SJSA1 (cell line): ENCODE measurements around the gene FLVCR2. TPM values are rescaled to one million over a fixed set of nuclear protein-coding genes. Genes with fewer than 3 reads are reported as not detected.
"Not testable (repeated sequence)": the region's sequence is repeated elsewhere in the genome, so short reads cannot be mapped to it uniquely, and the experiment has no call there.

Experiments
- DNase-seq, 2 experiments: peaks; one replicate each; pipeline ENCODE4 v3.0.0-alpha.2; 2015 to 2020; ENCODE audit warnings: low spot score in 2 of 2, low read depth in 1 of 2
- H3K27ac ChIP-seq: fragments of 250-450 bp; sonication (Bioruptor Pico); 2 replicates; pipeline ENCODE4 v1.5.1; 2020; ENCODE audit warnings: mild to moderate bottlenecking, moderate library complexity
- H3K27me3 ChIP-seq: fragments of 250-450 bp; sonication (Bioruptor Pico); replicated peaks from 2 replicates; pipeline ENCODE4 v1.5.1; 2020; ENCODE audit warnings: mild to moderate bottlenecking, moderate library complexity
- H3K36me3 ChIP-seq: fragments of 250-450 bp; sonication (Bioruptor Pico); 2 replicates; pipeline ENCODE4 v1.5.1; 2020; ENCODE audit warnings: mild to moderate bottlenecking
- H3K4me1 ChIP-seq: fragments of 250-450 bp; sonication (Bioruptor Pico); replicated peaks from 2 replicates; pipeline ENCODE4 v1.6.1; 2021; ENCODE audit warnings: mild to moderate bottlenecking
- H3K4me3 ChIP-seq: fragments of 250-450 bp; sonication (Bioruptor Pico); 2 replicates; pipeline ENCODE4 v1.5.1; 2020; ENCODE audit warnings: mild to moderate bottlenecking
- H3K9me3 ChIP-seq: fragments of 250-450 bp; sonication (Bioruptor Pico); replicated peaks from 2 replicates; pipeline ENCODE4 v1.5.1; 2020; ENCODE audit warnings: mild to moderate bottlenecking
- total RNA-seq: library from RNA; depleted of rRNA; stranded (reverse); fragments of >200 nt; shearing (Covaris generic); gene quantifications from 2 replicates; pipeline ENCODE4 v1.2.3, GENCODE V29; 2014

FLVCR2 gene
- total RNA-seq, 1 experiment from 2014 or later = 0.39 TPM

GRCh38 chr14:75591331-75591946 lies 13.0 kb downstream of the FLVCR2 start:
- H3K4me3 ChIP-seq = no peak overlapping the region
- no peaks in the 10 kb centered on the region for H3K36me3 ChIP-seq
- H3K4me1 ChIP-seq = no peaks in the 10 kb centered on the region
- no peak overlapping the region for H3K27ac ChIP-seq
- H3K27me3 ChIP-seq = no peaks in the 10 kb centered on the region
- no peak for DNase-seq
- no peaks in the 10 kb centered on the region; the same call in 1 of the 2 replicates for H3K9me3 ChIP-seq

DNA sequence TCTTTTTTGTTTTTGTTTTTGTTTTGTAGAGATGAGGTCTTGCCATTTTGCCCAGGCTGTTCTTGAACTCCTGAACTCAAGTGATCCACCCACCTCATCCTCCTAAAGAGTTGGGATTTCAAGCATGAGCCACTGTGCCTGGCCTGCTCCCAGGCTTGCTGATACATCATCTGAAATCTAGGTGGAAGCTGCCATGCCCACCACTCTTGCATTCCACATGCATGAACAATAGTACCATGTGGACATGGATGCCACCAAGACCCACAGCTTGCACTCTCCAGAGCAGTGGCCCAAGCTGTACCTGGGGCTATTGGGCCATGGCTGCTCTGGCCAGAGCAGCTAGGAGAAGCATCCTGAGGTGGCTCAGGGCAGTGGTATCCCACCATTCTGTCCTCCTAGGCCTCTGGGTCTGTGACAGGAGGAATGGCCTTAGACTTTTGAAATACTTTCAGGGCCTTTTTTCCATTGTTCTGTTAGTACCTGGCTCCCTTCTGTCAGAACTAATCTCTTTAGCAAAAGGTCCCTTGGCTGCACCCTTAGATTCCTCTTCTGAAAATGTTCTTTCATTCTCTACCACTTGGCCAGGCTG lies 13.7 kb downstream of the FLVCR2 start:
- Histone ChIP-seq H3K27ac (no peak overlapping the region), H3K27me3 (no peaks in the 10 kb centered on the region)
- DNase-seq = no peak

DNA sequence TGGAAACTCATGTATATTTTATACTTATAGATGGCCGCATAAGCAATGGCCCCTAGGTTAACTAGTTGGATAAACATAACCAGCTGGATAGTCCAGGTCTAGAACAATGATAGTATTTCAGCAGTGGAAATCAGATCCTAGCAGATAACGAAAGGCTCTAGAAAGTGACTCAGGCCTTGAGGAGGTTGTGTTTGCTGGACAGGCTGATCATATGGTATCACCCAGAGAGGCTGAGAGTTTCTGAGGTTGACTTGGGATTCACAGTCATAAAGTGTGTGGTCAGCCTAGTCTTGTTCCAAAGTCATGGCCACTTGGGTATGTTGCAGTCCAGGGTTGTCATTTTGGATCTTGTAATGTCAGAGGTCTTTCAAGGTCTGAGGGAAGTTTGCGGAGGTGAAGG lies 16.8 kb downstream of the FLVCR2 start:
- no peak overlapping the region for H3K27ac ChIP-seq
- no peak for DNase-seq
- no peaks in the 10 kb centered on the region for H3K27me3 ChIP-seq
- H3K4me1 ChIP-seq = no peaks in the 10 kb centered on the region
- H3K36me3 ChIP-seq = no peaks in the 10 kb centered on the region
- no peaks in the 10 kb centered on the region; the same call in 1 of the 2 replicates for H3K9me3 ChIP-seq
- no peak overlapping the region for H3K4me3 ChIP-seq

More for the DNA sequence above, 13.7 kb downstream of the FLVCR2 start:
- H3K4me3 ChIP-seq = no peak overlapping the region
- H3K36me3 ChIP-seq = no peaks in the 10 kb centered on the region
- H3K4me1 ChIP-seq = no peaks in the 10 kb centered on the region
- no peaks in the 10 kb centered on the region; the same call in 1 of the 2 replicates for H3K9me3 ChIP-seq

DNA sequence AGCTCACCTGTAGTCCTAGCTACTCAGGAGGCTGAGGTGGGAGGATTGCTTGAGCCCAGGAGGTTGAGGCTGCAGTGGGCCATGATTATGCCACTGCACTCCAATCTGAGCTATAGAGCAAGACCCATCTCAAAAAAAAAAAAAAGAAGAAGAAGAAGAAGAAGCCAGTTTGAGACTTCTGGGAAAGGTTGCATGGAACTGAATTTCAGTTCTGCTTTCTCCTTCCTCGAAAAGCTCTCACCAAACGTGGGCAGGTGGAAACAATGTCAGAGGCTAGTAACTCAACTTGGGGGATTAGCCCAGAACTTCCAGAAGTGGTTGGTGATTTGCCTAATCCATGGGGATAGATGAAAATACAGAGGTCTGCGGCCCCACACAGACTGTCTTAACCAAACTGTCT lies 18.7 kb downstream of the FLVCR2 start:
- H3K4me3 ChIP-seq = no peak overlapping the region
- DNase-seq = no peak
- no peaks in the 10 kb centered on the region for H3K27me3 ChIP-seq
- H3K9me3 ChIP-seq = no peaks in the 10 kb centered on the region; the same call in 1 of the 2 replicates
- no peaks in the 10 kb centered on the region for H3K36me3 ChIP-seq
- no peak overlapping the region for H3K27ac ChIP-seq
- no peaks in the 10 kb centered on the region for H3K4me1 ChIP-seq

DNA sequence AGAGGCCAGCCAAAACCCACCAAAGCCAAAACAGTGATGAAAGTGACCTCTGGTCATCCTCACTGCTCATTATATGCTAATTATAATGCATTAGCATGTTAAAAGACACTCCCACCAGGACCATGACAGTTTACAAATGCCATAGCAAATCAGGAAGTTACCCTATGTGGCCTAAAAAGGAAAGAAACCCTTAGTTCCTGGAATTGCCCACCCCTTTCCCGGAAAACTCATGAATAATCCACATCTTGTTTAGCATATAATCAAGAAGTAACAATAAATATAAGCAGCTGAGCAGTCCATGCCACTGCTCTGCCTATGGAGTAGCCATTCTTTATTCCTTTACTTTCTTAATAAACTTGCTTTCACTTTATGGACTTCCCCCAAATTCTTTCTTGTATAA lies 21.7 kb downstream of the FLVCR2 start:
- DNase-seq, H3K27ac ChIP-seq, H3K4me3 ChIP-seq, H3K27me3 ChIP-seq, H3K4me1 ChIP-seq, H3K36me3 ChIP-seq, H3K9me3 ChIP-seq: not testable (repeated sequence)

GRCh38 chr14:75601061-75601460 lies 22.6 kb downstream of the FLVCR2 start:
- H3K27me3 ChIP-seq, H3K36me3 ChIP-seq, H3K4me3 ChIP-seq, H3K9me3 ChIP-seq, H3K27ac ChIP-seq, H3K4me1 ChIP-seq, DNase-seq: not testable (repeated sequence)

GRCh38 chr14:75602503-75602902 lies 24.1 kb downstream of the FLVCR2 start:
- no peaks in the 10 kb centered on the region for H3K27me3 ChIP-seq
- no peaks in the 10 kb centered on the region for H3K4me1 ChIP-seq
- H3K4me3 ChIP-seq = no peak overlapping the region
- H3K9me3 ChIP-seq = no peaks in the 10 kb centered on the region
- no peak for DNase-seq
- H3K36me3 ChIP-seq = no peaks in the 10 kb centered on the region
- no peak overlapping the region for H3K27ac ChIP-seq

DNA sequence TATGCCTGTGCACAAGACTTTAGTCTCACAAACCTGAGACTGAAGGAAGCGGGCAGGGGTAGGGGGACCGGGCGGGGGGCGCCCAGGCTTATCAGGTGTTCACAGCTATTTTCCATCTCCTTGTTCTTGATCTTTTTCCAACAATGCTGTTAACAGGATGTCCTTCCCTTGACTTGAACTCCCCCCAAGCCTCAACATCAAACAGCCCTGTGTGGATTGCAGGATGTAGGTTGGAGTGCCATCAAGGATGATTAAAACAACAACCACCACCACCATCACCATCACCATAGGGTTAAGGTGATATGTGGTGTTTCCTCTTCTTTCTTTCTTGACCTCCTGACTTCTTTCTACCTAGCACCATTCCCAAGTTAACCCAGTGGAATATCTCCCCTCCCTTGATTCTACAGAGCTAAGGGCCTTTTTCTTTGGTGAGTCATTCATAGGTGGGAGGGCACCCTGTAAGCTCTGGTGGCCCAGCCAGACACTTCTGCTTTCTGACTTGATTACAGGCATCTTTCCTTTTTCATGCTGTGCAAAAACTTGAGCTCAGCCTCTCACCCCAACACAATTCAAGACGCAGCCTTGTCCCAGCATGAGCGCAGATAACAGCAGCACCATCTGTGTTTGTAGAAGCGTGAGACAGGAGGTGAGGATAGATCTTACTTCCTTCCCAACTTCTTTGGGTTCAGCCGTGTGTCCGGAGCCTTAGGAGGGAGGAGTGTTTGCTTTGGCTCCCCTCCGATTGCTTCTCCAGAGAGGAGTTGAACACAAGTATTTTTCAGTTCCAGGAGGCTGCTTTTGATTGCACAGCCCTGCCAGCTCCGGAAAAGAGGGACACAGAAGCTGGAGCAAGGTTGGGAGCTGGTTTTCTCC lies 26.8 kb downstream of the FLVCR2 start:
- no peaks in the 10 kb centered on the region for H3K36me3 ChIP-seq
- 0 out of 2 replicates have a peak, but pooled peaks cover 3% of the 10 kb centered on the region for H3K27me3 ChIP-seq
- DNase-seq = no peak
- H3K27ac ChIP-seq = no peak overlapping the region
- no peaks in the 10 kb centered on the region for H3K9me3 ChIP-seq
- no peaks in the 10 kb centered on the region for H3K4me1 ChIP-seq
- H3K4me3 ChIP-seq = no peak overlapping the region

- no peak overlapping the region for H3K4me3 ChIP-seq
Observed at GRCh38 chr14:75605916-75606315, 27.5 kb downstream of the FLVCR2 start.

DNA sequence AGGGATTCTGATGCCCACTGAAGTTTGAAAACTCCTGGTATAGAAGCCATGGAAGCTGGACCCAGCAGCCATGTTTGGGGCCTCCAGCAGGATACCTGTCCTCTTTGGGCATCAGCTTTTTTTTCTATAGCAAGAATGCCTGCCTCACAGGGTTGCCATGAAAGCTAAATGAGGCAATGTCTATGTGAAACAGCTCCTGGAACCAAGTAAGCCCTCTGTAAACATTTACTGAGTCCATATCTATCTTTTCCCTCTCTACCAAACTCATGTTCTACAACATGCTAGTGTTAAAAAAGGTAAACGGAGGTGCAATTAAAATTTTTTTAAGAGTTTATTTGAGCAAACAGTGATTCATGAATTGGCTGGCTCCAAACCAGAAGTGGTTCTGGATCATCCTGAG lies 28.6 kb downstream of the FLVCR2 start:
- no peak overlapping the region for H3K4me3 ChIP-seq
- H3K36me3 ChIP-seq = no peaks in the 10 kb centered on the region
- no peaks in the 10 kb centered on the region for H3K9me3 ChIP-seq

More at GRCh38 chr14:75605916-75606315, 27.5 kb downstream of the FLVCR2 start:
- DNase-seq = no peak
- H3K27ac ChIP-seq = no peak overlapping the region
- H3K4me1 ChIP-seq = no peaks in the 10 kb centered on the region
- 0 out of 2 replicates have a peak, but pooled peaks cover 3% of the 10 kb centered on the region for H3K27me3 ChIP-seq
- no peaks in the 10 kb centered on the region for H3K9me3 ChIP-seq
- no peaks in the 10 kb centered on the region for H3K36me3 ChIP-seq

DNA sequence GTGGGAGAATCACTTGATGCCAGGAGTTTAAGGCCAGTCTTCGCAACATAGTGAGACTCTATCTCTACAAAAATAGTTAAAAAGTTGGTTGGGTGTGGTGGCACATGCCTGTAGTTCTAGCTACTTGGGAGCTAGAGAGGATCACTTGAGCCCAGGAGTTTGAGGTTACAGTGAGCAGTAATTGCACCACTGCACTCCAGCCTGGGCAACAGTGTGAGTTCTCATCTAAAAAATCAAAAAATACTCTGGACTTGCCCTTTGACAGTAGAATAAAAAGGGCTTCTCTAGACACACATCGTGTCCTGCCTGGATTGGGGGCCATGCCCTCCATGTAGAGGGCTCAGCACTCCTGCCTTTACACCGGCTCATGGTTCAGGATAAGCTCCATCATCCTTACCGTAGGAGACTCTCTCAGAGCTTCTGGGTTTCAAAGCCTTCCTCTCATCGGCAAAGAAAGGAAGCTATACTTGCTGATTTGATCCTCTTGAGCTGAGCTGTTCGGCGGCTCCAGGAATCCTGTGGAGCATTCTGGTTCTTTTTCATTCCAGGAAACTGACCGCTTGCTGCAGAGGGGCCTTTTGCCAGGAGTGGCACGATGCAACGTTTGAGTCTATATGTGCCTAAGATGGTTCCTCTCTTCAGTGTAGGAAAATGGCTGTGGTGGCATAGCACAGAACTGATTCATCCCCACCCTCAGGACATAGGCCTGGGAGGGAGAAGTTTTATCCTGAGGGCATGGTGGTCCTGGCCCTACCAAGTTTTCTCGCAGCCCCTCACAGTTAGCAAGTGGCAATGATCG lies 29.6 kb downstream of the FLVCR2 start:
- Histone ChIP-seq H3K27ac (no peak overlapping the region), H3K36me3 (no peaks in the 10 kb centered on the region), H3K4me3 (no peak overlapping the region), H3K9me3 (no peaks in the 10 kb centered on the region), H3K4me1 (no peaks in the 10 kb centered on the region), H3K27me3 (0 out of 2 replicates have a peak, but pooled peaks cover 3% of the 10 kb centered on the region)
- DNase-seq = no peak

More for the DNA sequence above, 28.6 kb downstream of the FLVCR2 start:
- 0 out of 2 replicates have a peak, but pooled peaks cover 3% of the 10 kb centered on the region for H3K27me3 ChIP-seq
- no peak for DNase-seq
- no peaks in the 10 kb centered on the region for H3K4me1 ChIP-seq
- H3K27ac ChIP-seq = no peak overlapping the region

DNA sequence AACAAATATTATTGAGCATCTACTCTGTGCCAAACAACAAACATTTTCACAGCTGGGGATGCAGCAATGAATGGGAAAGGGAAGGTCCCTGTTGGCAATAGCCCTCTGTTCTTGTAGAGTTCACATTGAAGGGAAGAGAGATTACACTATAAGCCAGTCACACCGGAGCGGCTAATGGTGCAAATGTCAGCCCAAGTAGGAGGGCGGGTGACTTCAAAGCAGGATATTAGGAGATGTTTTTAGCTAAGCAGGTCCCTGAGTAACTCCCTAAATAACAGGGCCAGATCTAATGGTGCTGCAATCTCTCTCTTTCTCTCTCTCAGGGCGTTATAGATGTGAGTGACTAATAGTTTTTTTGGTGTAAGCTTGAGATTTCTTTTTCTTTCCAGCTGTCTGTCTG lies 30.7 kb downstream of the FLVCR2 start:
- Histone ChIP-seq H3K4me3 (no peak overlapping the region), H3K36me3 (no peaks in the 10 kb centered on the region), H3K4me1 (no peaks in the 10 kb centered on the region), H3K9me3 (no peaks in the 10 kb centered on the region), H3K27ac (no peak overlapping the region), H3K27me3 (0 out of 2 replicates have a peak, but pooled peaks cover 3% of the 10 kb centered on the region)
- no peak for DNase-seq
